ENCODE measurements around the gene RNF222. TPM values are rescaled to one million over a fixed set of nuclear protein-coding genes. Genes with fewer than 3 reads are reported as not detected.

Gene RNF222
- total and polyA plus RNA-seq, 10 of the 15 experiments (the other 5 are each of a cell fraction or from before 2014, with no cell fraction given): not detected

- H3K36me3 ChIP-seq (ENCODE audit: control insufficient read depth in 2 of 2, insufficient read depth in 2 of 2, low read length in 1 of 2): no peaks in the 10 kb centered on the region
- no peaks in the 10 kb centered on the region for H3K9me3 ChIP-seq (replicated peaks; ENCODE audit: control insufficient read depth, insufficient read depth, low read length)
- no peaks in the 10 kb centered on the region; a peak in 2 of 4 replicates for H3K27me3 ChIP-seq (replicated peaks in 1 of 2; ENCODE audit: control insufficient read depth in 2 of 2, insufficient read depth in 2 of 2, low read length in 1 of 2)
- no peak overlapping the region for H3K4me3 ChIP-seq
- no peak for DNase-seq (ENCODE audit: low read depth, low spot score)
- H3K79me2 ChIP-seq (ENCODE audit: control insufficient read depth, insufficient read depth, low read length): no peaks in the 10 kb centered on the region
- H2AFZ ChIP-seq (ENCODE audit: control insufficient read depth, low read depth, low read length): no peak overlapping the region
- WGBS (ENCODE audit: insufficient coverage, insufficient replicate concordance, low lambda C conversion rate, missing lambda C conversion rate): 0% methylated on average over 2 of the region's 2 CpGs
- H4K20me1 ChIP-seq (ENCODE audit: control insufficient read depth, insufficient read depth): no peaks in the 10 kb centered on the region
- intact Hi-C loops (cut with micrococcal nuclease; ENCODE audit: unreplicated experiment): no loop called here
- CTCF ChIA-PET: interaction anchor here (0.6 to 0.7 kb wide), 2 partner anchors 197 to 340 kb away, joined by 3 to 4 read pairs; no protein-coding TSS in a partner anchor
- SMC1A ChIA-PET (ENCODE audit: uncharacterized antibody, unreplicated experiment): no interaction called here
- no peak for FAIRE-seq
- TF ChIP-seq RBBP5 (conservative IDR thresholded peaks at IDR 0.05): no peak
- TF ChIP-seq FOXK2 (IDR thresholded peaks at IDR 0.05): no peak
- no peak for TF ChIP-seq CTCF (IDR thresholded peaks at IDR 0.05 in 2 of 3, conservative IDR thresholded peaks at IDR 0.05 in 1 of 3; ENCODE audit: control insufficient read depth in 2 of 3, extremely low read depth in 1 of 3, insufficient read depth in 1 of 3, low read depth in 3 of 3, low read length in 3 of 3)
- TF ChIP-seq, protein P1, sequence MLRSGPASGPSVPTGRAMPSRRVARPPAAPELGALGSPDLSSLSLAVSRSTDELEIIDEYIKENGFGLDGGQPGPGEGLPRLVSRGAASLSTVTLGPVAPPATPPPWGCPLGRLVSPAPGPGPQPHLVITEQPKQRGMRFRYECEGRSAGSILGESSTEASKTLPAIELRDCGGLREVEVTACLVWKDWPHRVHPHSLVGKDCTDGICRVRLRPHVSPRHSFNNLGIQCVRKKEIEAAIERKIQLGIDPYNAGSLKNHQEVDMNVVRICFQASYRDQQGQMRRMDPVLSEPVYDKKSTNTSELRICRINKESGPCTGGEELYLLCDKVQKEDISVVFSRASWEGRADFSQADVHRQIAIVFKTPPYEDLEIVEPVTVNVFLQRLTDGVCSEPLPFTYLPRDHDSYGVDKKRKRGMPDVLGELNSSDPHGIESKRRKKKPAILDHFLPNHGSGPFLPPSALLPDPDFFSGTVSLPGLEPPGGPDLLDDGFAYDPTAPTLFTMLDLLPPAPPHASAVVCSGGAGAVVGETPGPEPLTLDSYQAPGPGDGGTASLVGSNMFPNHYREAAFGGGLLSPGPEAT (IDR thresholded peaks at IDR 0.05; ENCODE audit: low read depth): no peak
- TF ChIP-seq RCOR1 (conservative IDR thresholded peaks at IDR 0.05; ENCODE audit: low read depth, low read length): no peak
- no peak for TF ChIP-seq ETV6 (conservative IDR thresholded peaks at IDR 0.05 in 1 of 2, IDR thresholded peaks at IDR 0.05 in 1 of 2; ENCODE audit: borderline replicate concordance in 1 of 2, low read depth in 1 of 2)
- no peak for TF ChIP-seq DPF2 (IDR thresholded peaks at IDR 0.05)
- TF ChIP-seq NBN (IDR thresholded peaks at IDR 0.05): no peak
- TF ChIP-seq, protein P2, sequence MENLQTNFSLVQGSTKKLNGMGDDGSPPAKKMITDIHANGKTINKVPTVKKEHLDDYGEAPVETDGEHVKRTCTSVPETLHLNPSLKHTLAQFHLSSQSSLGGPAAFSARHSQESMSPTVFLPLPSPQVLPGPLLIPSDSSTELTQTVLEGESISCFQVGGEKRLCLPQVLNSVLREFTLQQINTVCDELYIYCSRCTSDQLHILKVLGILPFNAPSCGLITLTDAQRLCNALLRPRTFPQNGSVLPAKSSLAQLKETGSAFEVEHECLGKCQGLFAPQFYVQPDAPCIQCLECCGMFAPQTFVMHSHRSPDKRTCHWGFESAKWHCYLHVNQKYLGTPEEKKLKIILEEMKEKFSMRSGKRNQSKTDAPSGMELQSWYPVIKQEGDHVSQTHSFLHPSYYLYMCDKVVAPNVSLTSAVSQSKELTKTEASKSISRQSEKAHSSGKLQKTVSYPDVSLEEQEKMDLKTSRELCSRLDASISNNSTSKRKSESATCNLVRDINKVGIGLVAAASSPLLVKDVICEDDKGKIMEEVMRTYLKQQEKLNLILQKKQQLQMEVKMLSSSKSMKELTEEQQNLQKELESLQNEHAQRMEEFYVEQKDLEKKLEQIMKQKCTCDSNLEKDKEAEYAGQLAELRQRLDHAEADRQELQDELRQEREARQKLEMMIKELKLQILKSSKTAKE (IDR thresholded peaks at IDR 0.05; ENCODE audit: low read depth, poor library complexity, severe bottlenecking): no peak
- TF ChIP-seq MXI1 (IDR thresholded peaks at IDR 0.05; ENCODE audit: low read depth, low read length): no peak
- TF ChIP-seq TCF3 (IDR thresholded peaks at IDR 0.05; ENCODE audit: borderline replicate concordance, insufficient read depth, low read depth, low read length): no peak
- TF ChIP-seq RELA (IDR thresholded peaks at IDR 0.05; ENCODE audit: borderline replicate concordance, partially characterized antibody): no peak
- POLR2A ChIA-PET: no interaction called here
- RAD21 ChIA-PET (ENCODE audit: unreplicated experiment): no interaction called here
- no peak overlapping the region for H3K27ac ChIP-seq (ENCODE audit: control insufficient read depth, insufficient read depth)
- BruUV-seq (replicated peaks): no TSS peak
- no peaks in the 10 kb centered on the region for H3K4me1 ChIP-seq (ENCODE audit: control insufficient read depth, insufficient read depth, low read length)
- ATAC-seq: no peak
- H3K4me2 ChIP-seq (ENCODE audit: control insufficient read depth, insufficient read depth): no peak overlapping the region
- in situ Hi-C loops (cut with MboI): no loop called here
- no peak overlapping the region for H3K9ac ChIP-seq (ENCODE audit: control insufficient read depth, insufficient read depth, low read length)
Observed at GRCh38 chr17:8406174-8406573, 8.5 kb upstream of the RNF222 start.
